WERI-Rb-1 (cell line): ENCODE measurements around the gene PHF14.

Experiments used
- DNase-seq: peaks from one replicate; pipeline ENCODE4 v3.0.0-alpha.2; 2020
- H3K27ac ChIP-seq: fragments of 250-450 bp; sonication (Bioruptor Pico); 2 replicates; pipeline ENCODE4 v1.5.1; 2020; ENCODE audit warnings: mild to moderate bottlenecking, moderate library complexity
- H3K27me3 ChIP-seq: fragments of 250-450 bp; sonication (Bioruptor Pico); 2 replicates; pipeline ENCODE4 v1.5.1; 2021; ENCODE audit warnings: mild to moderate bottlenecking, low read depth, moderate library complexity; ENCODE audit not compliant: insufficient read depth, severe bottlenecking
- H3K36me3 ChIP-seq: fragments of 250-450 bp; sonication (Bioruptor Pico); 2 replicates; pipeline ENCODE4 v1.5.1; 2020; ENCODE audit warnings: mild to moderate bottlenecking, moderate library complexity
- H3K4me3 ChIP-seq: 2 replicates; pipeline ENCODE4 v1.5.1; 2011; ENCODE audit warnings: low read depth, mild to moderate bottlenecking, control low read depth, low read length
- H3K9me3 ChIP-seq: fragments of 250-450 bp; sonication (Bioruptor Pico); 2 replicates; pipeline ENCODE4 v1.5.1; 2021; ENCODE audit warnings: mild to moderate bottlenecking, moderate library complexity; ENCODE audit not compliant: severe bottlenecking
- CTCF ChIP-seq: IDR thresholded peaks from 2 replicates; pipeline ENCODE4 v1.5.1; 2011; ENCODE audit warnings: low read depth, mild to moderate bottlenecking, control low read depth, inconsistent platforms, low read length

Gene PHF14

GRCh38 chr7:11078247-11078834, 104.7 kb downstream of the PHF14 start:
- no peak overlapping the region for H3K4me3 ChIP-seq
- no peaks in the 10 kb centered on the region for H3K27me3 ChIP-seq
- no peak for DNase-seq
- no peak overlapping the region for H3K27ac ChIP-seq
- no peaks in the 10 kb centered on the region for H3K9me3 ChIP-seq
- H3K36me3 ChIP-seq = no peaks in the 10 kb centered on the region; the same call in 1 of the 2 replicates
- TF ChIP-seq CTCF = no peak

GRCh38 chr7:11079907-11080306, 106.2 kb downstream of the PHF14 start:
- no peak overlapping the region for H3K4me3 ChIP-seq
- no peak for TF ChIP-seq CTCF
- no peak for DNase-seq
- H3K36me3 ChIP-seq = no peaks in the 10 kb centered on the region; the same call in 1 of the 2 replicates
- H3K27ac ChIP-seq = no peak overlapping the region
- no peaks in the 10 kb centered on the region for H3K27me3 ChIP-seq
- no peaks in the 10 kb centered on the region for H3K9me3 ChIP-seq

GRCh38 chr7:11082121-11082520, 108.4 kb downstream of the PHF14 start:
- TF ChIP-seq CTCF = no peak
- no peak for DNase-seq
- Histone ChIP-seq H3K4me3 (no peak overlapping the region), H3K27ac (no peak overlapping the region; the same call in 1 of the 2 replicates), H3K36me3 (no peaks in the 10 kb centered on the region; the same call in 1 of the 2 replicates), H3K27me3 (no peaks in the 10 kb centered on the region), H3K9me3 (no peaks in the 10 kb centered on the region)

GRCh38 chr7:11082552-11083213, 109.0 kb downstream of the PHF14 start:
- DNase-seq = no peak
- Histone ChIP-seq H3K27me3 (no peaks in the 10 kb centered on the region), H3K27ac (peak overlapping the region; percentile 4; the same call in 1 of the 2 replicates), H3K4me3 (no peak overlapping the region), H3K36me3 (no peaks in the 10 kb centered on the region; the same call in 1 of the 2 replicates), H3K9me3 (no peaks in the 10 kb centered on the region)
- no peak for TF ChIP-seq CTCF

GRCh38 chr7:11083214-11083568, 109.5 kb downstream of the PHF14 start:
- TF ChIP-seq CTCF = no peak
- Histone ChIP-seq H3K36me3 (no peaks in the 10 kb centered on the region; the same call in 1 of the 2 replicates), H3K4me3 (no peak overlapping the region), H3K27me3 (no peaks in the 10 kb centered on the region), H3K9me3 (no peaks in the 10 kb centered on the region), H3K27ac (no peak overlapping the region)
- DNase-seq = no peak
